GM23248 (cell line): ENCODE measurements around the gene ADGRF4.

Source experiments
- EZH2 ChIP-seq: fragments of 200-600 bp; sonication (generic); IDR thresholded peaks from 2 replicates; pipeline ENCODE4 v1.6.1; 2018; ENCODE audit warnings: antibody characterized with exemption, mild to moderate bottlenecking; ENCODE audit not compliant: insufficient read depth, poor library complexity, severe bottlenecking
- EZH2phosphoT487 ChIP-seq: fragments of 200-600 bp; sonication (generic); IDR thresholded peaks from 2 replicates; pipeline ENCODE4 v1.6.1; 2018; ENCODE audit warnings: antibody characterized with exemption, moderate library complexity, mild to moderate bottlenecking, low read depth; ENCODE audit not compliant: insufficient read depth

DNA sequence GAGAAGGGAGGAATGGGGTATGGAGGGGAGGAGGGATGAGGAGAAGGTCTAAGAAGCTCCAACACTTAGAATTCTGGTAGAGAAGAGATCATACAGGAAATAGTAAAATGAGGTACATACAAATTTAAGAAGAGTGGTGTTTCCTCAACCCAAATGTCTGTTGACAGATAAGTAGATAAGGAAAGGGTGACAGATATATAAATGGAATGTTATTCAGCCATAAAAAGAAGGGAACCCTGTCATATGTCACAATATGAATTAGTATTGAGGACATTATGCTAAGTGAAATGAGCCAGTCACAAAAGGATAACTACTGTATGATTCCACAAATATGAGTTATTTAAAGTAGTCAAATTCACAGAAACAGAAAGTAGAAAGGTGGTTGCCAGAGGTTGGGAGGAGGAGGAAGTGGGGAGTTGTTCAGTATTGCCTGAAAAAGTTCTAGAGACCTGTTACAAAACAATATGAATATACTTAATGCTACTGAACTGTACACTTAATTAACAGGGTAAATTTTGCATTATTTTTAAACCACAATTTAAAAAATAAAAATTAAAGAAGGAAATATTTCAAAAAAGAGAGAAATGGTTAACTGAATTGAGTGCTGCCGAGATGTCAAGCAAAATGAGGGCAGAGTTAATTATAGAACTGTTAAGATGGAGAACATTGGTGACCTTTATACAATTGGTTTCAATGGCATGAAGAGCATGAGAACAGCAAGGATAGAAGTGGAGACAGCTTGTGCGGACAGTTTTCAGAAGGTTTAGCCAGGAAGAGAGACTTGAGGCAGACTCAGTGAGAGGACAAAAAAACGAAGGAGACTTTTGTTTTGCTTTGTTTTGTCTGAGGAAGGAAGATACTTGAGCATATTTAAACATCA is 47.6 kb upstream of the ADGRF4 start:
- no peak for TF ChIP-seq EZH2
- TF ChIP-seq EZH2phosphoT487: no peak
